ENCODE results near the gene RBM15. TPM values are rescaled to one million over a fixed set of nuclear protein-coding genes. Genes with fewer than 3 reads are reported as not detected.

Gene RBM15
- polyA plus RNA-seq, 1 of the 3 experiments (the other 2 are of a cell fraction): 3.8 TPM

DNA sequence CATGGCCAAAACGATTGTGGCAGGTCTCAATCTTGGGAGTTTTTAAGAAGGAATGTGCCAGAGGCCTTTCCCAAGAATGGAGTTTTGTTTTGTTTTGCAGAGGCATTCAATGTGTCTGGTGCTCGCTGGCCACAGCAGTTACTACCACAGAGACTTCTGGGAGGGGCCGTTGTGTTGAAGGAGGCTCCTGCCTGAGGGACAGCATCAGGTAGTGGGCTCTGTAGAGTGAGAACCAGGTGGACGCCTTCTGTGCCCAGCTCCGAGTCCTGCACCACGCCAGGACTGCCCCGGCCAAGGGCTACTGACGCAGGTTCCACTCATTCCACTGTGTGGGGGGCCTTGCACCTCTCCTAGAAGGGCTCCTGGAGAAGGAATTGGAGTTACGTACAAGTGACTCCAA is 44.9 kb upstream of the RBM15 start (continued):
- TF ChIP-seq, protein P1, sequence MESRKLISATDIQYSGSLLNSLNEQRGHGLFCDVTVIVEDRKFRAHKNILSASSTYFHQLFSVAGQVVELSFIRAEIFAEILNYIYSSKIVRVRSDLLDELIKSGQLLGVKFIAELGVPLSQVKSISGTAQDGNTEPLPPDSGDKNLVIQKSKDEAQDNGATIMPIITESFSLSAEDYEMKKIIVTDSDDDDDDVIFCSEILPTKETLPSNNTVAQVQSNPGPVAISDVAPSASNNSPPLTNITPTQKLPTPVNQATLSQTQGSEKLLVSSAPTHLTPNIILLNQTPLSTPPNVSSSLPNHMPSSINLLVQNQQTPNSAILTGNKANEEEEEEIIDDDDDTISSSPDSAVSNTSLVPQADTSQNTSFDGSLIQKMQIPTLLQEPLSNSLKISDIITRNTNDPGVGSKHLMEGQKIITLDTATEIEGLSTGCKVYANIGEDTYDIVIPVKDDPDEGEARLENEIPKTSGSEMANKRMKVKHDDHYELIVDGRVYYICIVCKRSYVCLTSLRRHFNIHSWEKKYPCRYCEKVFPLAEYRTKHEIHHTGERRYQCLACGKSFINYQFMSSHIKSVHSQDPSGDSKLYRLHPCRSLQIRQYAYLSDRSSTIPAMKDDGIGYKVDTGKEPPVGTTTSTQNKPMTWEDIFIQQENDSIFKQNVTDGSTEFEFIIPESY (IDR thresholded peaks at IDR 0.05; ENCODE audit: borderline replicate concordance, low read depth): no peak
- TF ChIP-seq ELF1 (IDR thresholded peaks at IDR 0.05) (no peak), FOSL2 (IDR thresholded peaks at IDR 0.05; ENCODE audit: borderline replicate concordance, low read depth) (no peak), RXRA (IDR thresholded peaks at IDR 0.05; ENCODE audit: borderline replicate concordance, low read depth) (no peak)

DNA sequence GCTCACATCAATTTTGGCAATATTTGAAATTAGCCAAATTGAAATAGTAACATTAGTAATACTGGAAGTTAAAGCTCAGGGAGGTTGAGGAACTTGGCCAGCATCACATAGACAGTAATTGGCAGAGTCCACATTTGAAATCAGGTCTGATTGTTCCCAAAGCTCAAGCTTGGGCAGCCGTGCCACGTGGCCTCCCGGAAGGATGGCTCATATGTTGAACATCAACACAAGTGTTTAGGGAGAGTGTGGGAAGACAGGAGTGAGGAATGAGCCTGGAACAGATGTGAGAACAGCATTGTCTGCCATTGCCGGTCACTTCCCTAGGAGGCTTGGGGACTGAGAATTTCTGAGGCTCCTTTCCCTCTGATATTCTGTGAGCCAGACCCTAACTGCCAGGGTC is 40.2 kb upstream of the RBM15 start:
- ChIA-PET CTCF (interaction anchor here (1.0 to 32.6 kb wide), 4 partner anchors 12 to 102 kb away, joined by 3 to 1300 read pairs (median 42); partner anchors contain the start of gene KCNC4), POLR2A (no interaction called here)
- Histone ChIP-seq H4K20me1 (ENCODE audit: insufficient read depth) (no peaks in the 10 kb centered on the region), H3K9ac (no peak overlapping the region), H3K4me2 (no peak overlapping the region), H3K4me1 (ENCODE audit: control insufficient read depth in 1 of 2, insufficient read depth in 2 of 2, low read depth in 1 of 2, low read length in 1 of 2) (no peaks in the 10 kb centered on the region; a peak in 1 of 4 replicates), H3K27ac (ENCODE audit: low read depth in 2 of 2, low read length in 1 of 2) (no peak overlapping the region), H3K4me3 (ENCODE audit: low read depth in 2 of 2, low read length in 1 of 2) (no peak overlapping the region), H3K36me3 (replicated peaks in 1 of 2; ENCODE audit: control insufficient read depth in 1 of 2, insufficient read depth in 2 of 2, low read length in 1 of 2) (no peaks in the 10 kb centered on the region), H3F3A (replicated peaks; ENCODE audit: insufficient read depth) (no peaks in the 10 kb centered on the region), H3K27me3 (ENCODE audit: insufficient read depth) (0 out of 2 replicates have a peak, but pooled peaks cover 14% of the 10 kb centered on the region), H3K9me3 (no peaks in the 10 kb centered on the region), H3K79me2 (ENCODE audit: insufficient read depth) (no peaks in the 10 kb centered on the region), H2AFZ (ENCODE audit: low read depth) (no peak overlapping the region), H3K9me2 (no peaks in the 10 kb centered on the region)
- no peak for DNase-seq
- 57% methylated on average over 4 of the region's 4 CpGs for WGBS (ENCODE audit: low lambda C conversion rate)
- no peak for TF ChIP-seq EP300 (IDR thresholded peaks at IDR 0.05; ENCODE audit: borderline replicate concordance in 1 of 2, low read depth in 1 of 2, low read length in 1 of 2)

DNA sequence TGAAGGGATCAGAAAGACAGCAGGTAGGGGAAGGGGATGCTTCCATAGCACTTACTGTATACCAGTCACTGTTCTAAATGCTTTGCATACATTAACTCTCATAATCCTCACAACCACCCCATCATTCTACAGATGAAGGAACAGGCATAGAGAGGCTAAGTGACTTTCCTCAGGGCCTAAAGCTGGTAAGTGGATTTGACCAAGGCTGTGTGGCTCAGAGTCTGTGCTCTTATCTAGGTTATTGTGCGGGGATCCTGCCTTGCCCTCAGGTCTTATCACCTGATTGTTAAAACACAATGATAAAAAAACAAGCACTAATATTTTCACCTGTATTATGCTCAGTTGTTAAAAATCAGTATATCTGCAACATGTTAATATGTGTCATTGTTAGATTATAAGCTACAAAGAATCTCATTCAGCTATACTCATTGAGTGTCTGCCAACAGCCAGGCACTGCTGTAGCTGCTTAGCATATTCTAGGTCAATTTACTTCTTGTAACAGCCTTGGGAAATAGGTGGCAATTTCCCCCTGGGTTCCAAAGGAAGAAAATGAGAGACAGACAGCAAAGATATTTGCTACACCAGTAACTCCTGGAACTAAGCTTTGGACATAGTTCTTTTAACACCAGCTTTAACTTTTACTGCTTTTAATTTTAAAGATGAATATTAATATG is 38.6 kb upstream of the RBM15 start:
- Histone ChIP-seq H2AFZ (ENCODE audit: low read depth) (no peak overlapping the region), H3K4me3 (ENCODE audit: low read depth in 2 of 2, low read length in 1 of 2) (no peak overlapping the region), H4K20me1 (ENCODE audit: insufficient read depth) (no peaks in the 10 kb centered on the region), H3K4me2 (no peak overlapping the region), H3K9ac (no peak overlapping the region), H3K9me2 (no peaks in the 10 kb centered on the region), H3K79me2 (ENCODE audit: insufficient read depth) (no peaks in the 10 kb centered on the region), H3K9me3 (no peaks in the 10 kb centered on the region), H3K27ac (ENCODE audit: low read depth in 2 of 2, low read length in 1 of 2) (no peak overlapping the region; a peak in 1 of 4 replicates), H3F3A (replicated peaks; ENCODE audit: insufficient read depth) (no peaks in the 10 kb centered on the region), H3K4me1 (ENCODE audit: control insufficient read depth in 1 of 2, insufficient read depth in 2 of 2, low read depth in 1 of 2, low read length in 1 of 2) (no peaks in the 10 kb centered on the region; a peak in 1 of 4 replicates), H3K36me3 (replicated peaks in 1 of 2; ENCODE audit: control insufficient read depth in 1 of 2, insufficient read depth in 2 of 2, low read length in 1 of 2) (no peaks in the 10 kb centered on the region), H3K27me3 (ENCODE audit: insufficient read depth) (0 out of 2 replicates have a peak, but pooled peaks cover 10% of the 10 kb centered on the region)
- CTCF ChIA-PET: interaction anchor here (0.8 to 32.6 kb wide), 9 partner anchors 10 to 195 kb away, joined by 3 to 1300 read pairs (median 4); partner anchors contain the start of gene KCNC4
- WGBS (ENCODE audit: low lambda C conversion rate): 62% methylated on average over 1 of the region's 1 CpG
- POLR2A ChIA-PET: interaction anchor here (0.6 kb wide), 1 partner anchor 91 kb away, joined by 3 read pairs; no protein-coding TSS in a partner anchor
- no peak for DNase-seq
- no peak for TF ChIP-seq POLR2AphosphoS5 (IDR thresholded peaks at IDR 0.05; ENCODE audit: low read depth, low read length)

All from SK-N-SH (cell line).